Raji (cell line): Measurements from ENCODE around the gene ABHD10.

Source experiments
- POLR2A ChIP-seq: IDR thresholded peaks from 2 replicates; pipeline ENCODE4 v1.6.1; 2011; ENCODE audit warnings: low read depth, low read length, control low read depth; ENCODE audit not compliant: insufficient read depth

Gene ABHD10

GRCh38 chr3:111978583-111979433, at the start of gene ABHD10:
ABHD10 (plus strand) TSS chr3:111979026; CDS start chr3:111979062, 36 bp downstream.
- TF ChIP-seq POLR2A, result no peak

- no peak for TF ChIP-seq POLR2A
Measured at GRCh38 chr3:111929484-111929883, 49.3 kb upstream of the ABHD10 start.

GRCh38 chr3:111932946-111933345, 45.9 kb upstream of the ABHD10 start:
- TF ChIP-seq POLR2A, result no peak

- no peak for TF ChIP-seq POLR2A
Measured at GRCh38 chr3:111936191-111936841, 42.5 kb upstream of the ABHD10 start.

- no peak for TF ChIP-seq POLR2A
Measured at GRCh38 chr3:111936967-111937366, 41.9 kb upstream of the ABHD10 start.

- TF ChIP-seq POLR2A, result no peak
Measured at GRCh38 chr3:111937871-111938270, 41.0 kb upstream of the ABHD10 start.

- no peak for TF ChIP-seq POLR2A
Measured at GRCh38 chr3:111939873-111940272, 39.0 kb upstream of the ABHD10 start.

- TF ChIP-seq POLR2A, result no peak
Measured at GRCh38 chr3:111943533-111943932, 35.3 kb upstream of the ABHD10 start.

GRCh38 chr3:111944372-111944771, 34.5 kb upstream of the ABHD10 start:
- TF ChIP-seq POLR2A, result no peak

GRCh38 chr3:111947231-111947630, 31.6 kb upstream of the ABHD10 start:
- TF ChIP-seq POLR2A, result no peak

GRCh38 chr3:111948786-111949185, 30.0 kb upstream of the ABHD10 start:
- TF ChIP-seq POLR2A, result no peak

- TF ChIP-seq POLR2A, result no peak
Measured at GRCh38 chr3:111949712-111950111, 29.1 kb upstream of the ABHD10 start.

- TF ChIP-seq POLR2A, result no peak
Measured at GRCh38 chr3:111951032-111951431, 27.8 kb upstream of the ABHD10 start.

GRCh38 chr3:111952086-111952485, 26.7 kb upstream of the ABHD10 start:
- no peak for TF ChIP-seq POLR2A

- no peak for TF ChIP-seq POLR2A
Measured at GRCh38 chr3:111952866-111953450, 25.9 kb upstream of the ABHD10 start.
